Panc1 (cell line): ENCODE results near the gene NACAD. TPM values are rescaled to one million over a fixed set of nuclear protein-coding genes. Genes with fewer than 3 reads are reported as not detected.

Experiments used
- ATAC-seq: fragments of 200-7000 bp; cut with Tn5 transposase; 2 replicates; pipeline ENCODE4 v1.9.1; 2020; ENCODE audit warnings: mild to moderate bottlenecking, moderate library complexity
- BruUV-seq: library from RNA; stranded (reverse); fragments of 400-500 nt; replicated peaks from 2 replicates; lab custom pipeline; 2021; lab: Mats Ljungman, UMichigan
- CTCF ChIA-PET: fragments of 300-600 bp; sonication (Branson Sonifier 250); formaldehyde crosslinking; loops from one replicate; lab custom pipeline; 2022; ENCODE audit warnings: antibody characterized with exemption; lab: Charles Lee
- POLR2A ChIA-PET: fragments of 300-600 bp; sonication (Branson Sonifier 250); formaldehyde crosslinking; loops from one replicate; lab custom pipeline; 2022; ENCODE audit warnings: antibody characterized with exemption; lab: Charles Lee
- DNase-seq: peaks from one replicate; pipeline ENCODE4 v3.0.0-alpha.2; 2010; ENCODE audit warnings: low read depth, low spot score
- H3K27ac ChIP-seq: 2 replicates; pipeline ENCODE4 v1.5.1; 2011; ENCODE audit warnings: mild to moderate bottlenecking, low read length, inconsistent platforms
- H3K27me3 ChIP-seq: fragments of 200-500 bp; sonication (Bioruptor generic); 2 replicates; pipeline ENCODE4 v1.6.0; 2014; ENCODE audit warnings: low read length, inconsistent platforms; ENCODE audit not compliant: control insufficient read depth, insufficient read depth
- H3K36me3 ChIP-seq: fragments of 200-500 bp; sonication (Bioruptor generic); 2 replicates; pipeline ENCODE4 v1.5.1; 2014; ENCODE audit warnings: inconsistent platforms, mild to moderate bottlenecking, low read length, moderate library complexity; ENCODE audit not compliant: control insufficient read depth, insufficient read depth
- H3K4me1 ChIP-seq: 2 replicates; pipeline ENCODE4 v1.5.1; 2011; ENCODE audit warnings: inconsistent platforms, mild to moderate bottlenecking, low read length, moderate library complexity; ENCODE audit not compliant: control insufficient read depth, insufficient read depth
- H3K4me3 ChIP-seq, 2 experiments: 2 replicates each; pipeline ENCODE4 v1.5.1; 2011 to 2012; ENCODE audit warnings: low read depth in 2 of 2, low read length in 2 of 2, mild to moderate bottlenecking in 2 of 2, inconsistent platforms in 1 of 2, moderate library complexity in 1 of 2
- H3K9me3 ChIP-seq: fragments of 200-500 bp; sonication (Bioruptor generic); 2 replicates; pipeline ENCODE4 v1.5.1; 2014; ENCODE audit warnings: low read depth, mild to moderate bottlenecking, inconsistent platforms, low read length, moderate library complexity; ENCODE audit not compliant: control insufficient read depth, insufficient read depth
- POLR2AphosphoS5 ChIP-seq: IDR thresholded peaks from 2 replicates; pipeline ENCODE4 v1.6.1; 2012; ENCODE audit warnings: mild to moderate bottlenecking, low read depth, low read length, moderate library complexity
- SIN3A ChIP-seq: IDR thresholded peaks from 2 replicates; pipeline ENCODE4 v1.6.1; 2012; ENCODE audit warnings: low read depth, mild to moderate bottlenecking, low read length, moderate library complexity, borderline replicate concordance; ENCODE audit not compliant: insufficient read depth
- TCF7L2 ChIP-seq: IDR thresholded peaks from 2 replicates; pipeline ENCODE4 v1.6.1; 2011; ENCODE audit warnings: mild to moderate bottlenecking, low read depth, low read length, inconsistent platforms
- in situ Hi-C: cut with HindIII; loops from 2 replicates; pipeline ENCODE4 v1.10.0; 2016; ENCODE audit warnings: low sequenced_read_pairs, low pct_unique_long_range_greater_than_20kb
- intact Hi-C: fragments of 100-400 bp; cut with micrococcal nuclease; formaldehyde crosslinking; loops from one replicate; pipeline ENCODE4 v1.10.0; 2022; ENCODE audit not compliant: unreplicated experiment
- total RNA-seq: library from RNA; stranded (reverse); gene quantifications from one replicate; pipeline ENCODE4 v1.2.1, GENCODE V29; 2021; ENCODE audit not compliant: unreplicated experiment
- TF ChIP-seq, protein P1 (sequence below): fragments of 450-650 bp; IDR thresholded peaks from 2 replicates; pipeline ENCODE4 v1.5.1; 2017; ENCODE audit warnings: mild to moderate bottlenecking
- TF ChIP-seq, protein P2 (sequence below), 2 experiments: IDR thresholded peaks; 2 replicates each; pipeline ENCODE4 v1.6.1; 2011 to 2012; ENCODE audit warnings: low read depth in 2 of 2, control low read depth in 1 of 2, low read length in 1 of 2, mild to moderate bottlenecking in 1 of 2, moderate library complexity in 1 of 2; ENCODE audit not compliant: insufficient read depth in 1 of 2

The NACAD gene
- total RNA-seq, 1 experiment from 2014 or later, result 5.3 TPM

DNA sequence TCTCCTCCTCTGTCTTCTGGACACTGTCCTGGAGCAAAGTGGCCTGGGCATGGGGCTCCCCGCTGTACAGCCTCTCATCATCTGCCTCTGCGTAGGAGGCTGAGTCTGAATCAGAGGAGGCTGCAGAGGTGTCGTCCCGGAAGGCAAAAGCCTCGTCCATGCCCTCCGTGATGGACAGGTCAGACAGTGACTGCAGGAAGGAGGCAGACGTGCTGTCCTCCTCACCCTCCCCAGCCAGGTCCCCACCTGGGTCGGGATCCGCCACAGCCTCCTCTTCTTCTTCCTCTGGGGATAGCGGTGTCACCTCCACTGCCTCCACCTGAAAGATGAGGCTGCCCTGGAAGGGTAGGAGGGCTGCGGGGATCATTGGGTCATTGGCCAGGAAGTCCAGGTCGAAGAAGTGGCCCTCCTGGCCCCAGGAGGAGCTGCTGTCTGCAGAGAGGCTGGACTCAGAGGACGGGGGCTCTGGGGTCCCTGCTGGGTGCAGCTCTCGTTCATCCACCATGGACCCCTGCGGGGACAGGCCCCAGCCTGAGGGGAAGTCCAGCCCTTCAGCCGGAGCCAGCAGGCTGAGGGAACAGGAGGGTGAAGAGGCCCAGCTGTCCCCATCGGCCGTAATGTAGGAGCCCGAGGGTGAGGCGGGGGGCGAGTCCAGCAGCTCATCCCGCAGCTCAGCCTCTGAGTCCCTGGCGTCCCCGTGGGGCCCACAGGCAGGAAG is 3.7 kb downstream of the NACAD start:
- H3K4me3 ChIP-seq, result no peak overlapping the region
- in situ Hi-C loops, result no loop called here
- no TSS peak for BruUV-seq
- no peaks in the 10 kb centered on the region for H3K9me3 ChIP-seq
- DNase-seq (no peak), ATAC-seq (no peak)
- ChIA-PET CTCF (no interaction called here), POLR2A (interaction anchor here (0.6 kb wide), 1 partner anchor 36 kb away, joined by 4 read pairs; no protein-coding TSS in a partner anchor)
- no peaks in the 10 kb centered on the region for H3K36me3 ChIP-seq
- no peaks in the 10 kb centered on the region for H3K4me1 ChIP-seq
- no peak overlapping the region for H3K27ac ChIP-seq
- intact Hi-C loops, result no loop called here
- TF ChIP-seq POLR2AphosphoS5 (no peak), SIN3A (no peak), TCF7L2 (no peak)
- TF ChIP-seq, protein P1, sequence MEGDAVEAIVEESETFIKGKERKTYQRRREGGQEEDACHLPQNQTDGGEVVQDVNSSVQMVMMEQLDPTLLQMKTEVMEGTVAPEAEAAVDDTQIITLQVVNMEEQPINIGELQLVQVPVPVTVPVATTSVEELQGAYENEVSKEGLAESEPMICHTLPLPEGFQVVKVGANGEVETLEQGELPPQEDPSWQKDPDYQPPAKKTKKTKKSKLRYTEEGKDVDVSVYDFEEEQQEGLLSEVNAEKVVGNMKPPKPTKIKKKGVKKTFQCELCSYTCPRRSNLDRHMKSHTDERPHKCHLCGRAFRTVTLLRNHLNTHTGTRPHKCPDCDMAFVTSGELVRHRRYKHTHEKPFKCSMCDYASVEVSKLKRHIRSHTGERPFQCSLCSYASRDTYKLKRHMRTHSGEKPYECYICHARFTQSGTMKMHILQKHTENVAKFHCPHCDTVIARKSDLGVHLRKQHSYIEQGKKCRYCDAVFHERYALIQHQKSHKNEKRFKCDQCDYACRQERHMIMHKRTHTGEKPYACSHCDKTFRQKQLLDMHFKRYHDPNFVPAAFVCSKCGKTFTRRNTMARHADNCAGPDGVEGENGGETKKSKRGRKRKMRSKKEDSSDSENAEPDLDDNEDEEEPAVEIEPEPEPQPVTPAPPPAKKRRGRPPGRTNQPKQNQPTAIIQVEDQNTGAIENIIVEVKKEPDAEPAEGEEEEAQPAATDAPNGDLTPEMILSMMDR, result no peak
- TF ChIP-seq, protein P2, sequence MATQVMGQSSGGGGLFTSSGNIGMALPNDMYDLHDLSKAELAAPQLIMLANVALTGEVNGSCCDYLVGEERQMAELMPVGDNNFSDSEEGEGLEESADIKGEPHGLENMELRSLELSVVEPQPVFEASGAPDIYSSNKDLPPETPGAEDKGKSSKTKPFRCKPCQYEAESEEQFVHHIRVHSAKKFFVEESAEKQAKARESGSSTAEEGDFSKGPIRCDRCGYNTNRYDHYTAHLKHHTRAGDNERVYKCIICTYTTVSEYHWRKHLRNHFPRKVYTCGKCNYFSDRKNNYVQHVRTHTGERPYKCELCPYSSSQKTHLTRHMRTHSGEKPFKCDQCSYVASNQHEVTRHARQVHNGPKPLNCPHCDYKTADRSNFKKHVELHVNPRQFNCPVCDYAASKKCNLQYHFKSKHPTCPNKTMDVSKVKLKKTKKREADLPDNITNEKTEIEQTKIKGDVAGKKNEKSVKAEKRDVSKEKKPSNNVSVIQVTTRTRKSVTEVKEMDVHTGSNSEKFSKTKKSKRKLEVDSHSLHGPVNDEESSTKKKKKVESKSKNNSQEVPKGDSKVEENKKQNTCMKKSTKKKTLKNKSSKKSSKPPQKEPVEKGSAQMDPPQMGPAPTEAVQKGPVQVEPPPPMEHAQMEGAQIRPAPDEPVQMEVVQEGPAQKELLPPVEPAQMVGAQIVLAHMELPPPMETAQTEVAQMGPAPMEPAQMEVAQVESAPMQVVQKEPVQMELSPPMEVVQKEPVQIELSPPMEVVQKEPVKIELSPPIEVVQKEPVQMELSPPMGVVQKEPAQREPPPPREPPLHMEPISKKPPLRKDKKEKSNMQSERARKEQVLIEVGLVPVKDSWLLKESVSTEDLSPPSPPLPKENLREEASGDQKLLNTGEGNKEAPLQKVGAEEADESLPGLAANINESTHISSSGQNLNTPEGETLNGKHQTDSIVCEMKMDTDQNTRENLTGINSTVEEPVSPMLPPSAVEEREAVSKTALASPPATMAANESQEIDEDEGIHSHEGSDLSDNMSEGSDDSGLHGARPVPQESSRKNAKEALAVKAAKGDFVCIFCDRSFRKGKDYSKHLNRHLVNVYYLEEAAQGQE (IDR thresholded peaks at IDR 0.05; ENCODE audit: insufficient read depth in 1 of 2, low read depth in 2 of 2, low read length in 1 of 2), result no peak
- H3K27me3 ChIP-seq, result 0 out of 2 replicates have a peak, but pooled peaks cover 2% of the 10 kb centered on the region

DNA sequence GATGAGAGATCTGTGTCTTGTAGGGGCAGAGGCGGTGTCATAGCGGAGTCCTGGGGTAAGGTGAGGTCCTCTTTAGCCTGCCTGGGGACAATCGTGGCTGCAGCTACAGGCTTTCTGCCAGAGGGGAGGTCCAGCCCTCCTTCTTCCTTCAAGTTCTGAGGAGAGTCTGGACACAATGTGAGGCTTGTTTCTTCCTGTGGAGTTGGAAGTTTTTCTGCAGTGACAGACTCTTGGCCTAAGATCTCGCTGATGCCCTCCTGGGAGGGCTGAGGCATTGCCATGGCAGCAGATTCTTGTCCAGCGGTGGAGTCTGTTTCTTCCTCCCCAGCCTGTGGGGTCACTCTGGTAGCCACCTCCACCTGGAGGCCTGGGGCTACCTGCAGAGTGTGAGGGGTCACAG is 4.4 kb downstream of the NACAD start:
- Histone ChIP-seq H3K9me3 (no peaks in the 10 kb centered on the region), H3K36me3 (no peaks in the 10 kb centered on the region), H3K27me3 (no peaks in the 10 kb centered on the region), H3K4me1 (no peaks in the 10 kb centered on the region), H3K4me3 (no peak overlapping the region), H3K27ac (no peak overlapping the region)
- CTCF ChIA-PET, result no interaction called here
- in situ Hi-C loops, result no loop called here
- TF ChIP-seq, protein P1, result no peak
- TF ChIP-seq, protein P2 (IDR thresholded peaks at IDR 0.05; ENCODE audit: insufficient read depth in 1 of 2, low read depth in 2 of 2, low read length in 1 of 2), result no peak
- no peak for TF ChIP-seq SIN3A
- no peak for TF ChIP-seq POLR2AphosphoS5
- TF ChIP-seq TCF7L2, result no peak
- DNase-seq, result no peak
- no TSS peak for BruUV-seq
- POLR2A ChIA-PET, result no interaction called here
- intact Hi-C loops, result no loop called here
- no peak for ATAC-seq
